GM15510 (cell line): ENCODE results near the gene CFAP97D2.

Experiments
- POLR2A ChIP-seq: IDR thresholded peaks from 3 replicates; pipeline ENCODE4 v1.6.1; 2011; ENCODE audit warnings: borderline replicate concordance; ENCODE audit not compliant: insufficient read length; ENCODE audit errors: extremely low read depth

The CFAP97D2 gene

DNA sequence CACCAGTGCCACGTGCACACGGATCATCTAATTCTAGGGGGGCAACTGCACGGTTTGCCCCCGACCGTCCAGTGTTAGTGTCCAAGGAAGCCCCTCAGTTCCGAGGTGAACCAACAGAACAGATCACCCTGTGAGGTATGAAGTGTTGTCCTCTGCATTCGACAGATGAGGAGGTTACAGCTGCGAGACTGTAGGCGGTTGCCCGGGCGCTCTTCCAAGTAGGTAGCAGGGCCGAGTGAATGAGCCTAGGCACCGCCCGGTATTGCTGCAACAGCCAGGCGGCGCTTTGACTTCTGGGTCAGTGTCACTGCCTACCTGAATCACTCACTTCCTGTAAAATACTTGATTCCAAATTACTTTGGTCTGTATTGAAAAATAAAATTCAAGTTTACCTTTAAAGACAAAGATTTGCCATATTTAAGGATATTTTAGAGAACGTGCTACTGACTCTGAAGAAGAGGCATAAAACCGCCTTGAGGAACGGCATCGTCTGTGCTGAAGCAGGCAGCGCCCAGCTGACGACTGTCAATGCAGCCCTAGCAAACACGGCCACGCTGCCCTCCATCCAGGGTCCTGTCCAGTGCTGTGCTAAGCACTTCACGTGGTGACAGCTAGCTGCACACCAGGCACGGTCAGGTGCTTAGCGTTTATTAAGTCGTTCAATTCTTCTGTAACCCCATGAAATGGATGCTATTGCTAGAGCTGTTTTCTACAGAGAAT is 27.3 kb upstream of the CFAP97D2 start:
- TF ChIP-seq POLR2A, result no peak

DNA sequence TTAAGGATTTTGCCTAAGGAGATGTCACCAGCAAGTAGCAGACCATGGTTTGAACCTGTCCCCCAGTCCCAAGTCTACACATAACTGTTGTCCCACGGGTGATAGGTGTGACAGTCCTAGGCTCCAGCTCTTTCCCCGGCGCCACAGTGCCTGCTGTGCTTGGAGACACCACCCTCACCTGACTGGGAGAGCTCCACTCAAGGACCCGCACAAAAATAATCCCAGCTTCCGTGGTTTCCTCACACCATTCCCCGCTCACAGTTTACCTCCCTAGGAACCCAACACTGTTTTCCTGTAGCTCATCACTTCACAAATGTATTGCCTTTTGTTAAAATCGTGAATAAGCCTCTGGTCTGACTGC is 26.8 kb upstream of the CFAP97D2 start:
- TF ChIP-seq POLR2A, result no peak

DNA sequence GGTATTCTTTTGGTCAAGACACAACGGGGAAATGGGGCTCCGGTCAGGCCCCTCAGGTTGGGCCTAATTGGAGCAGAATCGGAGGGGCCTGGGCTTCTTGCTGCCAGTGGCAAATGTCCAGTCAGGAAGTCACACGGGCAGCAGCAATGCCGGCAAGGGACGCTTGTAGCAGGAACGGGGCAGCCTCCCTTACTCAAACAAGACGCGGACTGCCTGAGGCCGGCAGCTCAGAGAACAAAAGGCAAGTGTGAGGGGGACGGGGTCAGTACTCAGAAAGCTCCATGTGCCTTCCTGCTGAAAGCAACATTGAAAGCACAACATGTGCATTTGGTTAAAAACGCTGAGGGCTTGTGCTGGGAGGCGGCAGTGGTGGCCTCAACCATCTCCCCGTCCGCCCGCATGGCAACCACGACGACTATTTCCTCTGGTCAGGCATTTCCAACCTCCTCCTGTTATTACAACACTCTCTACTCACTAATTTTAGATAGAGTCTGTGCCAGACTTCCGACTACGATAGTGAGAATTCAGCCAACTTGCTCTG is 26.2 kb upstream of the CFAP97D2 start:
- no peak for TF ChIP-seq POLR2A

DNA sequence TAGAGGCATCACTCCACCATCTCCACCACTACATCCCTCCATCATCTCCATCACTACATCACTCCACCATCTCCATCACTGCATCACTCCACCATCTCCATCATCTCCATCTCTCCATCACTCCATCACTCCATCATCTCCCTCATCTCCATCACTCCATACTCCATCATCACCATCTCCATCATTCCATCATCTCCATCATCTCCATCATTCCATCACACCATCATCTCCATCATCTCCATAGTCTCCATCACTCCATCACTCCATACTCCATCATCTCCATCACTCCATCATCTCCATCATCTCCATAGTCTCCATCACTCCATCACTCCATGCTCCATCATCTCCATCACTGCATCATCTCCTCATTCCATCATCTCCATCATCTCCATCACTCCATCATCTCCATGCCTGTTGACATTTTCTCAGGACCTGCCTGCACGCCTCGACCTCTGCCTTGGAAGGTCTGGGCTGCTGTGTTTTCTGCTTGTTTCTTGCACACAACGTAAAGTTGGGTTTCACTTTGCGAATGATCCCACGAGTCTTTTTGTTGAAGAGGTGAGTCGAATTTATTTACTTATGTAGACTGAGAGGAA is 25.5 kb upstream of the CFAP97D2 start:
- no peak for TF ChIP-seq POLR2A

DNA sequence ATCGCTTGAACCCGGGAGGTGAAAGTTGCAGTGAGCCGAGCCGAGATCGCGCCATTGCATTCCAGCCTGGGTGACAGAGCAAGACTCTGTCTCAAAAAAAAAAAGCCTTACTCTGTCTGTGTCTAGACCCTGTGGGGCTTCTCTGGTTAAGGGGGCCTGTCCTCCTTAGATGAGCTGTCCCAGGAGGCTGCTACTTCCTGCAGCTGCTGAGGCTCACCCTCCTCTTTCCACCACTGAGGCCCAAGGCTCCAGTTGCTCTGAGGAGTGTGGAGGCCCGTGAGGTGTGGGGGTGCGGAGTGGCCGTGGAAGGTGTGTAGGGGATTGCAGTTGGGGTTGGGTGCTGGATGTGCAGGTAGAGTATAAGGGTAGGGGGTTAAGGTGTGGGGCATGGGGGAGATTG is 24.6 kb upstream of the CFAP97D2 start:
- TF ChIP-seq POLR2A, result no peak

DNA sequence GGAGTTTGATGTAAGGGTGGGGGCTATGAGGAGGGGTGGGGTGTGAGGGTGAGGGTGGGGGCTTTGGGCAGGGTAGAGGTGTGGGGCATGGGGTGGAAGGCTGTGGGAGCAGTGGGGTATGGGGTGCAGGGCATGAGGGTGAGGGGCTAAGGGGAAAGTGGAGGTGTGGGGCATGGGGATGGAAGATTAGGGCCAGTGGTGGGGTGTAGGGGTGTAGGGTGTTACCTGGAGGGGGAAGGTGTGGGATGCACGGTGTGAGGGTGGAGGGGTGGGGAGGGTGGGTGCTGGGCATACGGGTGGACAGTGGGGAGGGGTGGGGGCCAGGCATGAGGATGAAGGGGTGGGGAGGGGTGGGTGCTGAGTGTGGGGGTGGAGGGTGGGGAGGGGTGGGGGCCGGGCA is 23.7 kb upstream of the CFAP97D2 start:
- TF ChIP-seq POLR2A, result no peak

DNA sequence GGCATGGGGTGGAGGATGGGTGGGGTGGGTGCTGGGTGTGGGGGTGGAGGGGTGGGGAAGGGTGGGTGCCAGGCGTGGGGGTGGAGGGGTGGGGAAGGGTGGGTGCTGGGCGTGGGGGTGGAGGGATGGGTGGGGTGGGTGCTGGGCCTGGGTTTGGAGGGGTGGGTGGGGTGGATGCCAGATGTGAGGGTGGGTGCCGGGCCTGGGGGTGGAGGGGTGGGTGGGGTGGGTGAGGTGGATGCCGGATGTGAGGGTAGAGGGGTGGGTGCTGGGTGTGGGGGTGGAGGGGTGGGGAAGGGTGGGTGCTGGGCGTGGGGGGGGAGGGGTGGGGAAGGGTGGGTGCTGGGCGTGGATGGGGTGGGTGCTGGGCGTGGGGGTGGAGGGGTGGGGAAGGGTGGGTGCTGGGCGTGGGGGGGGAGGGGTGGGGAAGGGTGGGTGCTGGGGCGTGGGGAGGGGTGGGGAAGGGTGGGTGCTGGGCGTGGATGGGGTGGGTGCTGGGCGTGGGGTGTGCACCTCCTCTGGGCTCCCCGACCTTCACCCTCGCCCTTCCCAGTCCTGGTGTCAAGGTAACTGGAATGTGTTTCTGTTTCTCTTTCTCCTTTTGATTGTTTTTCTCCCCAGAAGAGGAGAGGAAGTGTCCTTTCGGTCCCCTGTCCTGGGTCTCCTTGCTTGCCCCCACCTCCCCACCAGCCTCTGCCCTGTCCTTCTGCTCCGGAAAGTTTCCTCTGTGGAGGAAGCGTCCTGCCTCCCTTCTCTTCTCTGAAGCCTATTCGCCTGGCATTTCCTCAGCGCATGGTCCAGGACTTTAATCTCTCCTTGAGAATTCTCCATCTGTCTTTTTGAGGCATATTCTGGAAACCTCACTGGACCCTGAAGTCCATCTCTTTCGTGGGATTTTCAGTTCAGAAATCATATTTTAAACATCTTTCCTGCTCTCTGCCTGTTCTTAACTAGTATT is 22.9 kb upstream of the CFAP97D2 start:
- TF ChIP-seq POLR2A, result no peak

DNA sequence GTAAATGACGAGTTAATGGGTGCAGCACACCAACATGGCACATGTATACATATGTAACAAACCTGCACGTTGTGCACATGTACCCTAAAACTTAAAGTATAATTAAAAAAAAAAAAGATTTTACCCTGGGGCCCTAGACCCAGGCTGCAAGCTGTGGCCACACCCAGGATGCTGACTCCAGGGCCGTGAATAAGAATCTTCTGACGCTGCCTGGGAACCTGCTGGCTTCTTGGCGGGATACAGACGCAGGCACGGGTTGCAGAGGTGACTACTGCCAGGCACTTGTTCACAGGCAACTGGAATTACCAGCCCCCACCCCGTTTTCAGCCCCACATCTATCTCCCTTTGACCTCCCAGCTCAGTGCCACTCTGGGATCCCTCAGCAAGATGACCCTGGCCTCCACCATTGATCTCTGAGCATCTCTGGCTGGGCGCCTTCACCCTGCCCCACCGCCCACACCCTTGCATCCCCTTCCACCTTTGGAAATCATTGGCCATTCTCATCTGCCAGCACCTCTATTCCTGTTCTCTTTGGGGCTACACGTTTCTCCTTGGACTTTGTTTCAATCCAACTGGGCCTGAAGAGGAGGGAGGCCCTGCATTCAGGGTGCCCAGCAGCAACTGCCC is 21.1 kb upstream of the CFAP97D2 start:
- no peak for TF ChIP-seq POLR2A

DNA sequence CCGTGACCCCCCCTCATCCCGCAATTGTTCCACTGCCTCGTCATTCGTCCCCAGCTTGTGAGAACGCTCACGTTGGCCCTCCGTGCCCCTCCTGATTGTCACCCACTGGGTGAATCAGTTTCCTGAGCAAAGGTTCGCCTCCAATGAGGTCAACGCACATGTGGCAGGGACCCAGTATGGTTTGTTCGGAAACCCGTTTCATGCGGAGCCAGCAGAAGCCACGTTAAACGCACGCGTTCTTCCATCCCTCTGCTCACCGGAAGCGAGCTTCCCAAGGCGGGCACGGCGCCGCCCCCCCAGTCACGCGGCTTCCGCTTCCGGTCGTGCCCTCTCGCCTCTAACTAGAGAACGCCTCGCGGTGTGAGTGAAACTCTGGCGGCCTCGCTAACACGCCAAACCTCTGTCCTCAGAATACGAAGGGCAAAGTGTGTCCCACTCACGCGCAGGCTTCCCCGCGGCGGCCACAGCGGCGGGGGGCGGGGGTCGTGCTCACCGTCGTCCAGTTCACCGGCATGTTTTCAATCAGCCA is 18.0 kb upstream of the CFAP97D2 start:
- TF ChIP-seq POLR2A, result no peak

DNA sequence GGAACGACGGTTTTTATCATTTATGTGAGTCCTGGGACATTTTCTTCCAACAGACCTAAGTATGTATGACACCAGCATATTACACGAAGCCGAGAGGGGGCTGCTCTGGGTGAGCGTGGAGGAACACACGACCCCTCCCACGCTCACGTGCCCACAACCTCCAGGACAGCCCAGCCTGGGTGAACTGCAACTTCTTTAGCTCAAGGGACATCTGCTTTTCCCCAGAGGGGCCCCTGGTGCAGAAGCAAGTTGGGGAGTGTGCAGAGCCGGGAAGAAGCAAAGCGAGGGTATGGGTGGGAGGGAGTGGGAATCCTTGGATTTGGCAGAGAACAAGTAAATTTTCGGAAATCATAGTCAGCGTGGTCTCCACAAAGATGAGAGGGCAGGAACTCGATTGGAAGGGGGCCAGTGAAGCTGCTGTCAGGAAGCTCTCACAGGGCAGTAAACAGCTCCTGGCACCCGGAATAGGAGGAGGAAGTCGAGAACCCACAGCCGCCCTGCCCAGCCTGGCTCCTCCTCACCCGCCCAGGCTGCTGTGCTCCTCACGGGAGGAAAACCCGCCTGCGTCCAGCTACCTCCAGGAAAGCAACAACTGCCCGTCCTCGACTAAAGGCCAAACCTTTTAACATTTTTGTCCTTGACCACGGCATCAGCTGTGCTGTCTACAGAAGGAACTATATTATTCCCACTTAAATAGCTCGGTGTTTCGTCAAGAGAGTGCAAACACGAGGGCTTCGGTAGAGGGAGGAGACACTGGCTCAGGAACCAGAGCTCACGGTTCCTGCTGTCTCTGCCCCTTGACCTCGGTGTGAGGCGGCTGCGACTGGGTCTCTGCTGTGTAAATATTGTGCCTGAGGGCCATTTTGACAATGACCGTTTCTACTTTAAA is 17.2 kb upstream of the CFAP97D2 start:
- no peak for TF ChIP-seq POLR2A

DNA sequence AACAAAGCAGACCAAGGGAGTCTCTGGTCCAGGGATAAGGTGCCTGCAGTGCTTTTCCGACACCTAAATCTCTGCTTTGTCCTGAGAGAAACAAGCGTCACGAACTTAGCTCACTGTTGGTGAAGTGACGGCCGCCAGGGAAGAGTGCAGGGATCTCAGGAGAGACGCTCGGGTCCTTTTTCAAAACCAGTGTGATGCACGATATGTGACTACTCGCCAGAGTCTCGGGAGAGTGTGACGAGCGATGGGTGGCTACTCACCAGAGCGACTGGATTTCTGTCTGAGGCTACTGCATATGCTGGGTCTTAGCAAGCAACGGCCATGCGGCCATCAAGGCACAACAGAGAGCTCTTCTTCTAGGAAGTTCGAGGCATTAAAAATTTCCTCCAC is 16.5 kb upstream of the CFAP97D2 start:
- TF ChIP-seq POLR2A, result no peak

DNA sequence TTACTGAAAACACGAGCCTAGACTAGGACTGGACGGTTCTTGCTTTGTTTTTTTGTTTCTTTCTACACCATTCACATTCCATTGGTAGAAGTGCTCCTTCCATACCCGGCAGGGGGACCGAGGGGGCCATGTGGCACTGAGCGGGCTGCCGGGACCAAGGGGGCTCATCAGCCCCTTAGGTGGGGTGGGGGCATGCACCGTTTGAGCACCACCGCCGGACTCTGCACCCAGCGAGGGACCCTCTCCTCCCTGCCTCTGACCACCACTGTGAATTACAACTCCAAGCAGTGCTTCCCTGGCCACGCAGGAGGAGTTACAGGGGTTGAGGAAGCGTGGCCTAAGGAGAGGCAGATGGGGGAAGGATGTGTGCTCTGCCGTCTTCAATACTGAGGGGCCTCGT is 15.0 kb upstream of the CFAP97D2 start:
- TF ChIP-seq POLR2A, result no peak

DNA sequence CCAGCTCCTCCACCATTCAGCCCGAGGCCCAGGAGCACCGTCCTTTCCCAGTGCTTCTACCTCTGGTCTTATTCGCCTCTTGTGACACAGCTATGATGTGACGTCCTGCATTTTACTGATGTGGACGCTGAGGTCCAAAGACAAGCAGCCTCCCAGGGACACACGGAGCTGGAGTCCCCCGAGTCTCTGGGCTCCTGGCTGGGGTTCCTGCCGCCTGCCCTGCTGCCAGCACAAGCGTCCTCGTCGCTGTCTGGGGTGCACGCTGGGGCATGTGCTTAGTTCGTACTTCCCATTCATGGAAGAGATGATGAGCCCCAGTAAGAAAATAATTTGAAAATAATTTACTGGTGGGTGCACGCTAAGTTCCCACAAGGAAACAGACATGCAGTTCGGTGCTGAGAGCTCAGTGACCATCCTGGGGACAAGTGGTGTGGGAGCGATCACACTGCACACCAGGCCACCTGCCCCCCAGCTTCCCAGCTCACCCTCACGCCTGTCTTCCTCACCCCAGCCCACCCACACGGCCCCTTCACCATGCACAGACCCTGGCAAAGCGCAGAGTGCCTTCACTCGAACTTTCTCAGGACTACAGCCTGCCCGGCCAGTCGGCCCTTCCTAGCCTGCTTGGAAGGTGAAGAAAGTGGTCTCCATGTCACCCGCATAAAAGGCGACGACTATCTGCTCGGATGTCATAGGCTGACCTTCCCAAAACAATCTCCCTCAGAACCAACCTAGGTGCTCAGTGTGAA is 14.2 kb upstream of the CFAP97D2 start:
- TF ChIP-seq POLR2A, result no peak

DNA sequence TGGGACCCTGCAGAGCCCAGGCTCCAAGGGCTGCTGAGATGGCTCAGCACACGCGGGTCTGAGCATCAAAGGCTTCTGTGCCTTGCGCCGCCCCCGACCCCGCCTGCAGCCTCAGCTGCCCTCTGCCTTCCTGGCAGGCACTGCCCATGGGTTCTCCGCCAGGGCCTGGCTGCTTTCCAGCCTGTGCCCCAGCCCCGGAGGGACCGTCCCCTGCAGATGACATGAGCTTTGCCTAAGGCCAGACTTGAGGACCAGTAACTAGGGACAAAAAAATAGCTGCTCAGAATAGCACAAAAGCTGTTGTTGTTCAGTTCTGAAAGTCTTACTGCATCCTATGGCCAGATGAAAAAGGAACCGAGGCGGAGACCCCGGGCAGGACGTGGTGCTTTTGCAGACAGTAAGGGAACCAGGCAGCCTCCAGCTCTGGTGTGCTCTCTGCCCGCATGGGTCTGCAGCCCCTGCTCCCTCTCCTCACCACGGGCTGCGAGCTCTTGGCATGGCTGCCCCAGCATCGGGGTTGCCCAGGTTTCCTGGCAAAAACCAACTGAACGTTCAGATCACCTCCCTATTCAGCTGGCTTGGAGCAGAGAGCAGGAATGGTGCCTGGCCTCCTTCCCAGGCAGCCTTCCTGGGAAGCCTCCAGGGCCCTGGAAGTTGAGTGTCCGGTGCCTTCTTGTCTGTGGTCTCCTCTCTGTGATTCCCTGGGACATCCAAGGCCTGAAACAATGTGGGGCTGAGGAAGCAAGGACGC is 12.5 kb upstream of the CFAP97D2 start:
- no peak for TF ChIP-seq POLR2A
